Stimulated activated CD4-positive, alpha-beta T cell treated with anti-CD3 and anti-CD28 coated beads, Interleukin-2, amount 100 ng/mL, for 24 hours (primary cell): ENCODE results near the gene MPO.

Experiments used
- DNase-seq, 2 donors: peaks; one replicate each; pipeline ENCODE4 v3.0.0-alpha.2; 2020

The MPO gene

GRCh38 chr17:58262149-58262548 is 18.6 kb downstream of the MPO start:
- DNase-seq: no peak

GRCh38 chr17:58254803-58255202 is 25.9 kb downstream of the MPO start:
- no peak for DNase-seq

- DNase-seq: no peak
These were observed 27.7 kb downstream of the MPO start for GRCh38 chr17:58253082-58253481.

GRCh38 chr17:58252141-58252540 is 28.6 kb downstream of the MPO start:
- DNase-seq: no peak

GRCh38 chr17:58250344-58251011 is 30.3 kb downstream of the MPO start:
- DNase-seq: peak in 1 of 2 donors; percentile 15

GRCh38 chr17:58249270-58250133 is 31.2 kb downstream of the MPO start:
- DNase-seq: peak; percentile 81 to 84

GRCh38 chr17:58248955-58249269 is 31.8 kb downstream of the MPO start:
- DNase-seq: no peak

GRCh38 chr17:58247511-58248363 is 33.0 kb downstream of the MPO start:
- DNase-seq: no peak

- DNase-seq: no peak
These were observed 34.0 kb downstream of the MPO start for GRCh38 chr17:58246781-58247180.

GRCh38 chr17:58246104-58246740 is 34.5 kb downstream of the MPO start:
- DNase-seq: no peak

GRCh38 chr17:58245428-58246103 is 35.2 kb downstream of the MPO start:
- no peak for DNase-seq

GRCh38 chr17:58244963-58245362 is 35.8 kb downstream of the MPO start:
- DNase-seq: no peak

GRCh38 chr17:58242171-58242784 is 38.5 kb downstream of the MPO start:
- peak in 1 of 2 donors; percentile 30 for DNase-seq

- no peak for DNase-seq
These were observed 40.7 kb downstream of the MPO start for GRCh38 chr17:58239987-58240386.

GRCh38 chr17:58238147-58238634 is 42.5 kb downstream of the MPO start, which contains the start of gene LPO:
Gene LPO, plus strand, starts transcription at chr17:58238584. Its CDS starts 4,396 bp downstream, at chr17:58242980.
- no peak for DNase-seq

GRCh38 chr17:58236394-58236793 is 44.3 kb downstream of the MPO start:
- peak in 1 of 2 donors; percentile 1 for DNase-seq

GRCh38 chr17:58235821-58236220 is 44.9 kb downstream of the MPO start:
- DNase-seq: peak in 1 of 2 donors; percentile 1

GRCh38 chr17:58234512-58234911 is 46.2 kb downstream of the MPO start:
- DNase-seq: no peak

GRCh38 chr17:58233543-58233942 is 47.2 kb downstream of the MPO start:
- DNase-seq: no peak

- DNase-seq: peak in 1 of 2 donors; percentile 39
These were observed 48.0 kb downstream of the MPO start for GRCh38 chr17:58232707-58233156.

GRCh38 chr17:58231641-58232040 is 49.1 kb downstream of the MPO start:
- no peak for DNase-seq
